ENCODE measurements around the gene CDH23. TPM values are rescaled to one million over a fixed set of nuclear protein-coding genes. Genes with fewer than 3 reads are reported as not detected.

Gene CDH23
- total and polyA plus RNA-seq, 2 experiments from 2014 or later = 0.30 to 1.5 TPM

DNA sequence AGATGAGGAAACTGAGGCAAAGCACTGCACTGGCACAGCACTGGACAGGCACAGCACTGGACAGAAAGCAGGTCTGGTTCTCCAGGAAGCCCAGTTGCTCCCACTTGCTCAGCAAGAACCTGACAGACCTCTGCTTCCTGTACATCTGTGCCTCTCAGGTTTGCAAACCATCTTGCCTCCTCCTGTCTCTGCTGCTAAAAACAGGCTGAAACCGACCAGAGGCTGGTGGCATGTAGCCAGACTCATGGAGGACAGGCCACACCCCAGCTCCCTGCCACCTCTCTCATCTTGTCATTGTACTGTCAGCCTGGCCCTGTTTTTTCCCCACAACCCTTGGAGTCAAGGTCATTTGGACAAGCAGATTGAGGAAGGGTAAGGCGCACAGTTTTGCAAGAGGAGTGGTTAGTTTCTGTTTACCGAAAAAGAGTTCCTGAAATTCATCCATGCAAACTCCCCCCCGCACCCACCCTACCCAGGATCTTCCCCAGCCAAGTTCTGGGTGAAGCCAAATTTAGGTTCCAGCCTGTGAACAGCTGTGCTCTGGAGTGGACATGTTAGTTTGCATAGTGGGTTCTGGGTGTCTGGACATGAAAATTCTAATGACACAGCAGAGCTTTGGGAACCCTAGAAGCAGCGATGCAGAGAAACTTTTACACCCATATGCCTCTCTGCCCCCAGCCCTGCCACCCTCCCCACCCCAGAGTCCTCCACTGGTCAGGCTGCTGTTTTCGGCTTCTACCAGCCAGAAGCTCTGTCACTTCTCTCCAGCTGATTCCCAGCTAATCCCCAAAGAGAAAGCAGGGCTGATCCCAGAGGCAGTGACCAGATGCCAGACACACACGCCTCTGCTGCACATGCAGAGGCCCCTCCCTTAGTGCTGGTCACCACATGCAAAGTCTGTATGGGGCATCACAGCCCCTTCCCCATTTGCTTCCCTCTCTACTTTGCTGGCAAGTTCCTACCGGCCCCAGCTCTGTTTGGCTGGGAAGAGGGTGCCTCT is 331.3 kb downstream of the CDH23 start:
- 70% methylated on average over 8 of the region's 8 CpGs for WGBS (ENCODE audit: low lambda C conversion rate, missing lambda C conversion rate)
- no peak overlapping the region for H3K4me2 ChIP-seq
- H2AFZ ChIP-seq = no peak overlapping the region

DNA sequence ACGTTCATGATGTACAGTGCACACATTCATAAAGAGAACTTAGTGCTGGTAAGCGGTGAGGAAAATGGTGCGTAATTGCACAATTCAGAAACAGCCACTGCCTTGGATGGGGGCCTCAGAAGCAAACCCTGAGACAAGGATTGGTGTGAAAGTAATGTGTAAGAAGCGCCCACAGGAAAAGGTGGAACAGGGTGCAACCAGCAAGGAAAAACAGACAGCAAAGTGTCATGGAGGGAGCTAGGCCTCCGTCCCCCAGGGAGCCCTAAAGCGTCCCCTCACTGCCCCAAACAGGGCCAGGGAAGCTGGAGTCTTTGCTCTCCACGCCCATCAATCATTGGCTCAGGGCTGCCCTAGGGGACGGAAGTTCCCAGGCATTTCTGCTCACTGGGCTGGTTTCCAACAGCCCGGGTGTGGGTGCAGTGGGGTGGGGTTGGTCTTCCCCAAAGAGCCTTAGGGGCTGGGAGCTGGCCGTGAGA is 332.5 kb downstream of the CDH23 start:
- no peaks in the 10 kb centered on the region for H3K36me3 ChIP-seq (replicated peaks; ENCODE audit: insufficient read depth, low read depth)
- H2AFZ ChIP-seq = no peak overlapping the region
- no peaks in the 10 kb centered on the region for H4K20me1 ChIP-seq (ENCODE audit: insufficient read depth, poor library complexity, severe bottlenecking)
- DNase-seq (ENCODE audit: low spot score) = no peak
- no peaks in the 10 kb centered on the region for H3K9me2 ChIP-seq (replicated peaks; ENCODE audit: insufficient read depth)
- TF ChIP-seq EZH2phosphoT487 (IDR thresholded peaks at IDR 0.05; ENCODE audit: low read depth, severe bottlenecking, unreplicated experiment) (no peak), EZH2 (IDR thresholded peaks at IDR 0.05; ENCODE audit: borderline replicate concordance) (no peak)
- TF ChIP-seq, protein P1, sequence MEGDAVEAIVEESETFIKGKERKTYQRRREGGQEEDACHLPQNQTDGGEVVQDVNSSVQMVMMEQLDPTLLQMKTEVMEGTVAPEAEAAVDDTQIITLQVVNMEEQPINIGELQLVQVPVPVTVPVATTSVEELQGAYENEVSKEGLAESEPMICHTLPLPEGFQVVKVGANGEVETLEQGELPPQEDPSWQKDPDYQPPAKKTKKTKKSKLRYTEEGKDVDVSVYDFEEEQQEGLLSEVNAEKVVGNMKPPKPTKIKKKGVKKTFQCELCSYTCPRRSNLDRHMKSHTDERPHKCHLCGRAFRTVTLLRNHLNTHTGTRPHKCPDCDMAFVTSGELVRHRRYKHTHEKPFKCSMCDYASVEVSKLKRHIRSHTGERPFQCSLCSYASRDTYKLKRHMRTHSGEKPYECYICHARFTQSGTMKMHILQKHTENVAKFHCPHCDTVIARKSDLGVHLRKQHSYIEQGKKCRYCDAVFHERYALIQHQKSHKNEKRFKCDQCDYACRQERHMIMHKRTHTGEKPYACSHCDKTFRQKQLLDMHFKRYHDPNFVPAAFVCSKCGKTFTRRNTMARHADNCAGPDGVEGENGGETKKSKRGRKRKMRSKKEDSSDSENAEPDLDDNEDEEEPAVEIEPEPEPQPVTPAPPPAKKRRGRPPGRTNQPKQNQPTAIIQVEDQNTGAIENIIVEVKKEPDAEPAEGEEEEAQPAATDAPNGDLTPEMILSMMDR (IDR thresholded peaks at IDR 0.05; ENCODE audit: poor library complexity) = no peak
- no peak overlapping the region for H3K4me2 ChIP-seq
- H3K4me1 ChIP-seq (ENCODE audit: insufficient read depth) = peaks cover 17% of the 10 kb centered on the region
- 72% methylated on average over 10 of the region's 10 CpGs for WGBS (ENCODE audit: low lambda C conversion rate, missing lambda C conversion rate)
- no peak overlapping the region for H3K4me3 ChIP-seq
- no peaks in the 10 kb centered on the region for H3K9me3 ChIP-seq (ENCODE audit: low read depth)
- H3K27ac ChIP-seq = no peak overlapping the region
- no peaks in the 10 kb centered on the region for H3K79me2 ChIP-seq
- H3K27me3 ChIP-seq = no peaks in the 10 kb centered on the region

More for the DNA sequence above, 331.3 kb downstream of the CDH23 start:
- peaks cover 17% of the 10 kb centered on the region for H3K4me1 ChIP-seq (ENCODE audit: insufficient read depth)
- no peaks in the 10 kb centered on the region for H3K79me2 ChIP-seq
- no peak overlapping the region for H3K27ac ChIP-seq
- no peaks in the 10 kb centered on the region for H3K9me3 ChIP-seq (ENCODE audit: low read depth)
- H3K36me3 ChIP-seq (replicated peaks; ENCODE audit: insufficient read depth, low read depth) = no peaks in the 10 kb centered on the region
- H3K9me2 ChIP-seq (replicated peaks; ENCODE audit: insufficient read depth) = no peaks in the 10 kb centered on the region
- no peaks in the 10 kb centered on the region for H3K27me3 ChIP-seq
- peak; percentile 50 for DNase-seq (ENCODE audit: low spot score)
- H3K4me3 ChIP-seq = no peak overlapping the region
- TF ChIP-seq EZH2phosphoT487 (IDR thresholded peaks at IDR 0.05; ENCODE audit: low read depth, severe bottlenecking, unreplicated experiment) (no peak), EZH2 (IDR thresholded peaks at IDR 0.05; ENCODE audit: borderline replicate concordance) (no peak)
- TF ChIP-seq, protein P1 (IDR thresholded peaks at IDR 0.05; ENCODE audit: poor library complexity) = no peak
- no peaks in the 10 kb centered on the region for H4K20me1 ChIP-seq (ENCODE audit: insufficient read depth, poor library complexity, severe bottlenecking)

DNA sequence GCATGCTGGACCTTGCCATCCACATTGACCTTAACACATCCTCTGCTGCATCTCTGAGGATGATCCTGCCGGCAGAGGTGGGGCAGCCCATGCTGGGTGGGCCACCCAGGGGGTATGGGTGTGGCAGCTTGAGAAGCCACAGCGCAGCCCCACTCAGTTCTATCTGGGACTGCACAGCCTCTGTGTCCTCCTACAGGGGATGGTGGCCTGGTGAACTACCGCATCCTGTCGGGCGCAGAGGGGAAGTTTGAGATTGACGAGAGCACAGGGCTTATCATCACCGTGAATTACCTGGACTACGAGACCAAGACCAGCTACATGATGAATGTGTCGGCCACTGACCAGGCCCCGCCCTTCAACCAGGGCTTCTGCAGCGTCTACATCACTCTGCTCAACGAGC is 335.1 kb downstream of the CDH23 start:
- Histone ChIP-seq H3K27me3 (no peaks in the 10 kb centered on the region), H4K20me1 (ENCODE audit: insufficient read depth, poor library complexity, severe bottlenecking) (no peaks in the 10 kb centered on the region), H3K27ac (no peak overlapping the region), H3K4me2 (no peak overlapping the region), H3K4me3 (no peak overlapping the region), H3K79me2 (no peaks in the 10 kb centered on the region), H3K9me3 (ENCODE audit: low read depth) (no peaks in the 10 kb centered on the region), H3K4me1 (ENCODE audit: insufficient read depth) (peaks cover 17% of the 10 kb centered on the region), H3K36me3 (replicated peaks; ENCODE audit: insufficient read depth, low read depth) (no peaks in the 10 kb centered on the region), H2AFZ (no peak overlapping the region), H3K9me2 (replicated peaks; ENCODE audit: insufficient read depth) (no peaks in the 10 kb centered on the region)
- TF ChIP-seq, protein P1 (IDR thresholded peaks at IDR 0.05; ENCODE audit: poor library complexity) = no peak
- TF ChIP-seq EZH2 (IDR thresholded peaks at IDR 0.05; ENCODE audit: borderline replicate concordance) = no peak
- no peak for TF ChIP-seq EZH2phosphoT487 (IDR thresholded peaks at IDR 0.05; ENCODE audit: low read depth, severe bottlenecking, unreplicated experiment)
- 96% methylated on average over 12 of the region's 12 CpGs for WGBS (ENCODE audit: low lambda C conversion rate, missing lambda C conversion rate)
- DNase-seq (ENCODE audit: low spot score) = no peak
